Prostate gland (tissue), 2 donors: Measurements from ENCODE around the gene ZNF215. TPM values are rescaled to one million over a fixed set of nuclear protein-coding genes. Genes with fewer than 3 reads are reported as not detected.
"Not testable (repeated sequence)": the region's sequence is repeated elsewhere in the genome, so short reads cannot be mapped to it uniquely, and the experiment has no call there.

Source experiments
- DNase-seq: peaks from one replicate; pipeline ENCODE4 v3.0.0-alpha.2; 2019; ENCODE audit warnings: low spot score
- H3K27ac ChIP-seq, 2 donors: fragments of 200-600 bp; sonication (generic); 2 replicates each; pipeline ENCODE4 v1.5.1; 2017 to 2019
- H3K27me3 ChIP-seq: fragments of 200-600 bp; sonication (generic); replicated peaks from 2 replicates; pipeline ENCODE4 v1.5.1; 2019; ENCODE audit not compliant: insufficient read depth
- H3K36me3 ChIP-seq, 2 donors: fragments of 200-600 bp; sonication (generic); 1 replicate in 1 of 2; 2 replicates in 1 of 2; pipeline versions ENCODE4 v1.5.1 to v1.8.1; 2017 to 2019
- H3K4me1 ChIP-seq: fragments of 200-600 bp; sonication (generic); replicated peaks from 2 replicates; pipeline ENCODE4 v1.5.1; 2019
- H3K4me3 ChIP-seq, 2 donors: fragments of 200-600 bp; sonication (generic); 2 replicates each; pipeline ENCODE4 v1.5.1; 2017 to 2019
- H3K9me3 ChIP-seq: fragments of 200-600 bp; sonication (generic); 2 replicates; pipeline ENCODE4 v1.5.1; 2017
- POLR2A ChIP-seq: fragments of 450-650 bp; IDR thresholded peaks from one replicate; pipeline ENCODE4 v1.6.1; 2016; ENCODE audit warnings: antibody characterized with exemption, mild to moderate bottlenecking
- POLR2AphosphoS5 ChIP-seq: sonication (generic); formaldehyde crosslinking; IDR thresholded peaks from one replicate; pipeline ENCODE4 v1.6.1; 2017; ENCODE audit warnings: antibody characterized with exemption
- WGBS: methylation state at CpG from one replicate; pipeline ENCODE4 v1.1.5; 2018; 5-methylcytosine and 5-hydroxymethylcytosine counted together
- intact Hi-C: fragments of 100-400 bp; cut with DNase I; formaldehyde crosslinking; loops from one replicate; pipeline ENCODE4 v1.14.2; 2022
- total RNA-seq, 2 donors: library from RNA; depleted of rRNA; stranded (reverse); fragments of >200 nt; gene quantifications; one replicate each; pipeline ENCODE4 v1.1.0, GENCODE V29; 2016
- TF ChIP-seq, protein P1 (sequence below), 4 experiments: fragments of 200-600 bp in 2 of 4; fragments of 450-650 bp in 2 of 4; sonication (generic) in 2 of 4; IDR thresholded peaks; 1 replicate in 3 of 4; 2 replicates in 1 of 4; pipeline ENCODE4 v1.5.1; 2016 to 2019; ENCODE audit warnings: antibody characterized with exemption in 4 of 4, mild to moderate bottlenecking in 2 of 4, moderate library complexity in 2 of 4

ZNF215 gene
- total RNA-seq, 2 donors from 2014 or later, result 2.5 to 2.6 TPM

- intact Hi-C loops, result no loop called here
- TF ChIP-seq POLR2AphosphoS5 (no peak), POLR2A (no peak)
- TF ChIP-seq, protein P1, sequence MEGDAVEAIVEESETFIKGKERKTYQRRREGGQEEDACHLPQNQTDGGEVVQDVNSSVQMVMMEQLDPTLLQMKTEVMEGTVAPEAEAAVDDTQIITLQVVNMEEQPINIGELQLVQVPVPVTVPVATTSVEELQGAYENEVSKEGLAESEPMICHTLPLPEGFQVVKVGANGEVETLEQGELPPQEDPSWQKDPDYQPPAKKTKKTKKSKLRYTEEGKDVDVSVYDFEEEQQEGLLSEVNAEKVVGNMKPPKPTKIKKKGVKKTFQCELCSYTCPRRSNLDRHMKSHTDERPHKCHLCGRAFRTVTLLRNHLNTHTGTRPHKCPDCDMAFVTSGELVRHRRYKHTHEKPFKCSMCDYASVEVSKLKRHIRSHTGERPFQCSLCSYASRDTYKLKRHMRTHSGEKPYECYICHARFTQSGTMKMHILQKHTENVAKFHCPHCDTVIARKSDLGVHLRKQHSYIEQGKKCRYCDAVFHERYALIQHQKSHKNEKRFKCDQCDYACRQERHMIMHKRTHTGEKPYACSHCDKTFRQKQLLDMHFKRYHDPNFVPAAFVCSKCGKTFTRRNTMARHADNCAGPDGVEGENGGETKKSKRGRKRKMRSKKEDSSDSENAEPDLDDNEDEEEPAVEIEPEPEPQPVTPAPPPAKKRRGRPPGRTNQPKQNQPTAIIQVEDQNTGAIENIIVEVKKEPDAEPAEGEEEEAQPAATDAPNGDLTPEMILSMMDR (IDR thresholded peaks at IDR 0.05), result no peak
Measured at GRCh38 chr11:6962141-6962540, 35.9 kb downstream of the ZNF215 start.

DNA sequence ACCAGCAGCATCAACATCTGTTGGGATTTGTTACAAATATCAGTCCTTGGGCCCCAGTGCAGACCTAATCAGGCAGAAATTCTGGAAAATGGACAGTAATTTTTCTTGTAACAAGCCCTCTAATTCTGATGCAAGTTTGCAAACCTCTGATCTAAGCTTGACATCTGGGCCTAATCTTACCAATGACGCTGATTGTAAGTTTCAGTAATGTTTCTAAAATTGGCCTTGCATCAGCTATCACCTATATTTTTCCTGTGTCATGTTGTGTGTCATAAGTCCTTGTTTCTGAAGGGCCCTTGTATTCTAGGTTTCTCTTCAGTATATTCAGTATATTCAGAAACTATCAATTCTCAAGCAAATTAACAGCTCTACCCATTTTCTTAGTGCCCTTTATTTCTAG is 36.4 kb downstream of the ZNF215 start:
- Histone ChIP-seq H3K4me1 (no peaks in the 10 kb centered on the region), H3K36me3 (no peaks in the 10 kb centered on the region), H3K27me3 (no peaks in the 10 kb centered on the region), H3K4me3 (no peak overlapping the region), H3K9me3 (no peaks in the 10 kb centered on the region), H3K27ac (no peak overlapping the region)
- intact Hi-C loops, result no loop called here
- no peak for DNase-seq
- TF ChIP-seq POLR2AphosphoS5 (no peak), POLR2A (no peak)
- TF ChIP-seq, protein P1 (IDR thresholded peaks at IDR 0.05), result no peak
- WGBS, result 91% methylated on average over 1 of the region's 1 CpG

More at GRCh38 chr11:6962141-6962540, 35.9 kb downstream of the ZNF215 start:
- Histone ChIP-seq H3K27ac (no peak overlapping the region), H3K4me1 (no peaks in the 10 kb centered on the region), H3K4me3 (no peak overlapping the region), H3K27me3 (no peaks in the 10 kb centered on the region), H3K9me3 (no peaks in the 10 kb centered on the region), H3K36me3 (no peaks in the 10 kb centered on the region)
- no peak for DNase-seq

GRCh38 chr11:6968816-6969215 is 42.6 kb downstream of the ZNF215 start:
- Histone ChIP-seq H3K27me3 (no peaks in the 10 kb centered on the region), H3K4me1 (no peaks in the 10 kb centered on the region), H3K9me3 (no peaks in the 10 kb centered on the region), H3K4me3 (no peak overlapping the region), H3K27ac (no peak overlapping the region), H3K36me3 (no peaks in the 10 kb centered on the region)
- DNase-seq, result no peak
- 94% methylated on average over 1 of the region's 1 CpG for WGBS
- TF ChIP-seq POLR2AphosphoS5 (no peak), POLR2A (no peak)
- TF ChIP-seq, protein P1 (IDR thresholded peaks at IDR 0.05), result no peak
- intact Hi-C loops, result no loop called here

DNA sequence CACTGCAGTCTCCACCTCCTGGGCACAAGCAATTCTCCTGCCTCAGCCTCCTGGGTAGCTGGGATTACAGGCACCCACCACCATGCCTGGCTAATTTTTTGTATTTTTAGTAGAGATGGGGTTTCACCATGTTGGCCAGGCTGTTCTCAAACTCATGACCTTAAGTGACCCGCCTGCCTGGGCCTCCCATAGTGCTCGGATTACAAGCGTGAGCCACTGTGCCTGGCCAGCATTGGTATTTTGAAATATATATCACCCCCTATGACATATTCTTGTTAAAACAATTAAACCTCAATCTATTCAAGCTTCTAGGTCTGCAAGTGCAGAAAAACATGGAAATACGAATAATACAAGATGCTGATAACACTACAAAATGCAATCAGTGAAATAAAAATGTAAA is 43.6 kb downstream of the ZNF215 start:
- DNase-seq, H3K4me1 ChIP-seq, H3K9me3 ChIP-seq, H3K4me3 ChIP-seq, H3K27me3 ChIP-seq, H3K36me3 ChIP-seq, H3K27ac ChIP-seq, intact Hi-C loops: not testable (repeated sequence)
- WGBS, result 72% methylated on average over 4 of the region's 4 CpGs

DNA sequence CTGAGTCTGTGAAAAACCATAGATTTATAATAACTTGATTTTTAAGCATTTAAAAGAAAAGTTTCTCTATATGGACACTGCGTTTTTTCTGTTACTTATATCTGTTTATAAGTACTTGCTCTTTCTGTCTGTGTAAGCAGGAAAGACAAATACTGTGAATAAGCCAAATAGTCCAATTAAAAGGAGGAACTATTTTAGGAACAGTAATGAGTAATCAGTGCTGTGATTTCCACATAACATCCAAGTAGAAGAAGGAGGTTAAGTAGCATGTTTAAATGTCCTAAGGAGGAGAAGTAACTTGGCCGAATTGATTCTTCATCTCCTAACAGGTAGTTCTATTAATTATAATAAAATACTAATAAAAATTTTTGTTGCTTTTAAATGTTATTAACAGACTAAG is 53.1 kb downstream of the ZNF215 start:
- Histone ChIP-seq H3K36me3 (no peaks in the 10 kb centered on the region), H3K27ac (no peak overlapping the region), H3K27me3 (no peaks in the 10 kb centered on the region), H3K4me3 (no peak overlapping the region), H3K4me1 (no peaks in the 10 kb centered on the region), H3K9me3 (no peaks in the 10 kb centered on the region)
- TF ChIP-seq POLR2AphosphoS5, result no peak
- no peak for DNase-seq
- intact Hi-C loops, result no loop called here
- 56% methylated on average over 2 of the region's 2 CpGs for WGBS

- no peaks in the 10 kb centered on the region for H3K36me3 ChIP-seq
- H3K27me3 ChIP-seq, result no peaks in the 10 kb centered on the region
- no peak overlapping the region for H3K27ac ChIP-seq
- no peaks in the 10 kb centered on the region for H3K4me1 ChIP-seq
- TF ChIP-seq, protein P1 (IDR thresholded peaks at IDR 0.05), result no peak
- TF ChIP-seq POLR2A, result no peak
- no peak for TF ChIP-seq POLR2AphosphoS5
- H3K4me3 ChIP-seq, result no peak overlapping the region
- 53% methylated on average over 1 of the region's 1 CpG for WGBS
- no peaks in the 10 kb centered on the region for H3K9me3 ChIP-seq
- intact Hi-C loops, result no loop called here
- DNase-seq, result no peak
Measured at GRCh38 chr11:6986487-6986886, 60.3 kb downstream of the ZNF215 start.
